ENCODE results near the gene TSPAN17.

Gene TSPAN17

DNA sequence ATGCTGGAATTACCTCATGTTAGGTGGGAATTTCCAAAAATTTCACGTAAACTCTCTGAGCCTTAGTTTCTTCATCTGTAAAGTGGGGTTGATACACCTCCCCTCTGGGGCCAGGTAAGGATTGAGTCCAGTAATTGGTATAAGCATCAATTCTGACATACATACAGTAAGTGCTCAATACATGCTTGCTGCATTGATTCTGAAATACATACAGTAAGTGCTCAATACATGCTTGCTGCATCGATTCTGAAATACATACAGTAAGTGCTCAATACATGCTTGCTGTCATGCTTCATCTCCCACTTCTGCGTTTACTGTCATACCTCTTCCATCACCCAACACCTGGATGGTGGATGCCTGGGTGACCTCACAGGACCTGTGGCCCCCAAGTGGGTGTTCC, 57.1 kb downstream of the TSPAN17 start:
- DNase-seq (ENCODE audit: low read depth, low spot score): no peak

DNA sequence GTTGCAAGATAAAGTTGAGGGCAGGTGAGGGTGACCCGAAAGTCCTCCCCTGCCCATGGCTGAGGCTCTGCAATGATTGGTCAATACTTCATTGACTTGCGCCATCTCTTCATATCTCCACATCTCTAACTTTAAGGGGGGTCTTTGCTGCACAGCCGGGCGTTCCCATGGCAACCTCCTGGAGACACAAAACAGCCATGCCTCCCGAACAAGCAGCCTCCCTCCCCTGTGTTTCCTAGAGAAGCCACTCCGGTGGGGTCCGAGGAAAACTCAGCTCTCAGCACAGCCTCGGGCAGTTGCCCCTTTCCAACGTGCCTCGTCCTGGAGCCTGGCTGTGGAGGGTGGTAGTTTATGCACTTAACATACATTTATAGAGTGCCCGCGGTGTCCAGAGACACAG, 57.5 kb downstream of the TSPAN17 start:
- no peak for DNase-seq (ENCODE audit: low read depth, low spot score)

All from activated naive CD8-positive, alpha-beta T cell treated with anti-CD3 and anti-CD28 coated beads, Interleukin-2, amount 50 U/mL, for 16 hours (primary cell).